ENCODE measurements around the gene ACLY.

The ACLY gene

DNA sequence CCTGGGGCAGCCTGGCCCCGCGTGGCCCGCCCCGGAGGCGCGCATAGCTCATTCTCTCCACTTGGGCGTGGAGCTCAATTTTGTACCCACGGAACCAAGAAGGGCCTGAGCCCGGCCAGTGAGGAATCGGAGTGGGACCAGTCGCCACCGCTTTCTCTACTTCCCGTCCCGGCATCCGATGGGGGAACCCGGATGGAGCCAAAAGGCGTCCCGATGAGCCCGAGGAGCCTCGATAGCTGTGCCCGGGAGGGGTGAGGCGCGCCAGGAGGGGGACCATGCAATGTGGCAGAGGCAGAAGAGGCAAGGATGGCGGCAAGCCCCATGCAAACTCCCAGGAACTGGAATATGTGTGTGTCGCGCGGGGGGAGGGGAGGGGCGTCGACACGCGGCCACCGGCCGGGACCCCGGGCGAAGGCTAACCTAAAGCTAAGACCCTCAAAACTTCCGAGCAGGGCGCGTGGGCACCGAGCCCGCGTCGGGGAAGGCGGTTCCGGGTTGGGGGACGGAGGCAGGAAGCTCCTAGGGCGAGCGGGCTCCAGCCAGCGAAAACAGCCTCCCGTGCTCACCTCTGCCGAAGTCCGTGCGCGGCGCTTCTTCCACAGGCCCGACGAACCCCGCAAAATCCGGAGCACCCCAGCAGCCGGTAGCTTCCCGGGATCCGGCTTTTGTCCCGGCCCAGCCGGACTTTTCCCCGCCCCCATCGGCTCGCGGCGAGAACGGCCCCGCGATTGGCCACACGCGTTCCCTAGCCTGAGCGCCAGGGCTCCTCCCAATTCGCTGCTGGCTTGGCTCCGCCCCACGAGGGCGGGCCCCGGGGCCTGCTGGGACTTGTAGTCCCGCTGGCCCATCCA, at the start of gene ACLY:
TSS of gene ACLY (minus strand) at position 638 of the 851 bp plus-strand sequence. CDS start 5,078 bp downstream, outside the sequence.
- in situ Hi-C loops (cut with MboI; ENCODE audit: low pct_unique_long_range_greater_than_20kb, low sequenced_read_pairs): no loop called here
- peak; percentile 98 for DNase-seq

DNA sequence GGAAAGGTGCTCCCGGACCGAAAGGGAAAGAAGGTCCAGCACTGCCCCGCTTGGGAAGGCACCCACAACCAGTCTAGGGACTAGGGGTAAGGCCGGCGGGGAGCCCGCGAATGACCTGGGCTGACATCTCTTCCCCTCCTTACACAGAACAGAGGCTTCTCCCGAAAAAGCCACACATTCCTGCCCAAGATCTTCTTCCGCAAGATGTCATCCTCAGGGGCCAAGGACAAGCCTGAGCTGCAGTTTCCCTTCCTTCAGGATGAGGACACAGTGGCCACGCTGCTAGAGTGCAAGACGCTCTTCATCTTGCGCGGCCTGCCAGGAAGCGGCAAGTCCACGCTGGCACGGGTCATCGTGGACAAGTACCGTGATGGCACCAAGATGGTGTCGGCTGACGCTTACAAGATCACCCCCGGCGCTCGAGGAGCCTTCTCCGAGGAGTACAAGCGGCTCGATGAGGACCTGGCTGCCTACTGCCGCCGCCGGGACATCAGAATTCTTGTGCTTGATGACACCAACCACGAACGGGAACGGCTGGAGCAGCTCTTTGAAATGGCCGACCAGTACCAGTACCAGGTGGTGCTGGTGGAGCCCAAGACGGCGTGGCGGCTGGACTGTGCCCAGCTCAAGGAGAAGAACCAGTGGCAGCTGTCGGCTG, 49.3 kb upstream of the ACLY start:
- no peak for DNase-seq
- in situ Hi-C loops (cut with MboI; ENCODE audit: low pct_unique_long_range_greater_than_20kb, low sequenced_read_pairs): no loop called here

DNA sequence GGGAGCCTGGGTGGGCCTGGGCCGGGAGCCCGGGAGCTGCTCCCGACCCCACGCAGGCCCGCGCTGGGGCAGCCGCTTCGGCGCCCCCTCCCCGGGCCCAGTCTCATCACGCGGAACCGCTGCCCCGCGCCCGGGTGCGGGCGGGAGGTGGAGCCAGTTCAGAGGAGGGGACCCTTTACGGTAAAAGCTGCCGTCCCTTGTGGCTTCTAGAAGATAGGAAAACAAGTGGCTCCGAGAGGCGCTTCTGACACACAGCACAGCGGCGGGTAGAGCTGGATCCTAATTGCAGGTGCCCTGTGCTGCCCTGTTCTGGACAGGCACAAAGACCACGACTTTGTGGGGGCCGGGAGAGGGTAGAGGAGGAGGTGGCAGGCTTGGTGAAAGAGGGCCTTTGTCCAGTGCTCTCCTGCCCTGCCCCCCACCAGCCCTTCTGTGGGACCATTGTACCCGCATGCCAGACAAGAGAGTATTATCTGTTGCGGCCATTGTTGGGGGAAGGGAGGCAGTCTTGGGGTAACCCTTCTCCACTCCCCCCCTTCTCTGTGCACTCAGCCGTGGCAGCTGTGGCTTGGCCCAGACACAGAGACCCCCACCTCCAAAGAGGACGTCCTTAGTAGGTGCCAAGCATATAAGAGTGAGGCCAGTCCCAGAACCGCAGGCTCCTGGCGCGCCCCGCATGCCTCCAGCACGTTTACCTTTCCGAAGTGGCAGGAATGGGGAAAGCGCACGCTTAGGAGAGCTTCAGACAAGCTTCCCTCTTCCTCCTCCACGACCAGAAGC, 48.6 kb upstream of the ACLY start:
- in situ Hi-C loops (cut with MboI; ENCODE audit: low pct_unique_long_range_greater_than_20kb, low sequenced_read_pairs): no loop called here
- no peak for DNase-seq

DNA sequence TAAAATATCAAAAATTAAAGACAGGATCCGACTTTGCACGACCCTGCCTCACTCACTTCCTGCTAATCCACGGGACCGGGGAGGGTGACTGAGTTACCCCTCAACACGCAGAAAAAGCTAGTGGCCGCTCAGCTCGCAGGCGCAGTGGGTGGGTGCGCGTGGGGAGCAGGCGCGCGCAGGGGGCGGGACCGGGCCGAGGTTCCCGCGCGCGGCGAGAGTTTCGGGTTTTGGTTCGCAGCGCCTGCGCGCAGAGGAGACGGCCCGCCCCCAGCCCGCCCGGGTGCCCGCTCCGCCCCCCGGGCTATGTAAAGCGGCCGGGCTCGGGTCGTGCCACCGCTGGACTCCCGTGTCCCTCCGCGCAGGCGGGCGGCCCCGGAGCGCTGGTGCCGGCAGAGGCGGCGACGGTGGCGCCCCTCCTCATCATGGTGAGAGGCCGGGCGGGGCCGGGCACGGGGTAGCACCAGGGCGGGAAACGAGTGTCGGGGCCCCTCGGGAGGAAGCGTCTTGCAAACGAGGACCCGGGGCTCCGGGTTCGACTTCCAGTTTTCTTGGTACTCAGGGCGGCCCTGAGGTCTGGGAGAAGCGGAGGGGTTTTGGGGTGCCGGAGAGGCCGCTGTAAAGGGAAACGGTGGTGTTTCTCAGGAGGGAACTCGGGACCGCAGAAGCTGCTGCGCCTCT, 47.9 kb upstream of the ACLY start, which contains the start of gene CNP:
TSS of gene CNP (plus strand) at position 333 of the 678 bp plus-strand sequence. CDS start at position 423, 90 bp downstream.
- in situ Hi-C loops (cut with MboI; ENCODE audit: low pct_unique_long_range_greater_than_20kb, low sequenced_read_pairs): no loop called here
- DNase-seq: peak; percentile 86

DNA sequence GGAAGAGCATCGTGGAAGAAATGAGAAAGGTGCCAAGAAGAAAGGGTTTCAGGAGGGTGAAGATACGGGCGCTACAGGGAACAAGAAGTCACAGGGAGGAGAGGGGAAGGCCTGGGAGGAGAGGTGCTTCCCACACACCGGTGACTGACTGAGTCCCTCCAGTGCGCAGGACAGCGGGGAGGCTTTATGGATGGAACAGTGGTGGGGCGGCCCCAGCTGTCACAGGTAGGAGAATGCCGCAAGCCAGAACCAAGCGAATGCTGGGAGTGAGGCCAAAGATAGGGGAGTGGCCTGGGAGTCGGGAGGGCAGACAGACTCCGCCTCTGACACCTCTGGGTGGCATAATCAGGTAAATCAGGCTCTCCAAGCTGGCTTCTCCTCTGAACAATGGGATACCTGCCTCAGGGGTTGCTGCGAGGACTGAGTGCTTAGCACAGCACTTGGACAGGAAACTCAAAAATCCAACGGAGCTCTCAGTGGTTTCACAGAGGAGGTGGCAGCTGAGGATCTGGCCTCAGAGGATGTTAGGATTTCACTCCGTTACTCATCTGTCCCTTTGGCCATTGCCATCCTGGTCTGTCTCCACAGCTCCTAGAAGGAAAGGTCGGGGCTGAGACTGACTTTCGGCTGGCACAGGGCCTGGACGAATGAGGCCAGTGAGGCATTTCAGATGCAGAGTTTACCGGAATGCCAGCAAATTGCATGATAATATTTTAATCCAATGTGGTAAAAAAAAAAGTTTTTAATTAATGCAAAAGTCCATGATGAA, 47.1 kb upstream of the ACLY start:
- in situ Hi-C loops (cut with MboI; ENCODE audit: low pct_unique_long_range_greater_than_20kb, low sequenced_read_pairs): no loop called here
- DNase-seq: peak; percentile 24

DNA sequence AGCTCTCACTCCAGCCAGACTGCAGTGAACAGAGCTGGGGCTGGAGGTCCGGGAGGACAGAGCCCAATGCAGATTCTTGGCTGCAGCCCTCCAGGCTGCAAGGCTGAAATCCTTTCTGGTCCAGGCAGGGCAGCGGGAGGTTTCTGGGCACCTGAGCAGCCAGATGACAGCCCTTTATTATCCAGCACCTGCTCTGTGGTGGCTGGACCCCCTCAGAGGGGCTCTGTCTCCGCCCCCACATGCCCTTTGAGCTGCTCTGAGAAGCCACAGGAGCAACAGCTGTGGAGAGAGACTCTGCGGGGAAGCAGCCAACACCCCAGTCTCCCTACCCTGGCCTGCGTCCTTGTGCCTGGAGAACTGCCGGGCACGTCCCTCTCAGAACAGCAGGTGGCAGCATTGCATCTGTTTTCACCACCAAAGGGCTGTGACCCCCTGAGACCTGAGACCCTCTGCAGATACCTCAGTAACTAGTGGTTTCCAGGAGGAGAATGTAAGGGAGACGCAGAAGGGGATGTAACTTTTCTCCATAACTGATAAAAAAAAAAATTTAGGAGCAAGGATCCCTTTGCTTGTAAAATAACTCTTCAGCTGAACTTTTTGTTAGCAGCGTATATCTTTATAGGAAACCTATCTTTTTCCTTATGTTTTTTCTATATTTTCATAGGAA, 44.1 kb upstream of the ACLY start:
- in situ Hi-C loops (cut with MboI; ENCODE audit: low pct_unique_long_range_greater_than_20kb, low sequenced_read_pairs): no loop called here
- DNase-seq: peak; percentile 79

DNA sequence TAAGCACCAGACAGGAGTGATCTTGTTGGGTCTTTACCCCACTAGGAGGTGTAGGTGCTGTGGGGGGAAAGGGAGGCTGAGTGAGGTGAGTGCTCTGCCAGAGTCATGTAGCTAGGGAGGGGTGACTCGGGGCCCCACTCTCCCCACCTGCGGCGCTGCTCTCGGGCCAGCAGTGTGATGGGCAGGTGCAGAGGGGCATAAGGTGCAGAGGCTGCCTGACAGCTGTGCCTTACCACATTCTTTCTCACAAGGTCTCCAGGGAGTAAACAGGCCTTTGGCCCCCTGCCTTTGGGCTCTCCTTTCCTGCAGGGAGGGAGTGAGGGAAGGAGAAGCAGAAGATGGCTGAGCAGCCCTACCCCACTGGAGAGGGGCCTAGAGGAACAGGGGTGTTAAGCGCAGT, 43.4 kb upstream of the ACLY start:
- in situ Hi-C loops (cut with MboI; ENCODE audit: low pct_unique_long_range_greater_than_20kb, low sequenced_read_pairs): no loop called here
- no peak for DNase-seq

DNA sequence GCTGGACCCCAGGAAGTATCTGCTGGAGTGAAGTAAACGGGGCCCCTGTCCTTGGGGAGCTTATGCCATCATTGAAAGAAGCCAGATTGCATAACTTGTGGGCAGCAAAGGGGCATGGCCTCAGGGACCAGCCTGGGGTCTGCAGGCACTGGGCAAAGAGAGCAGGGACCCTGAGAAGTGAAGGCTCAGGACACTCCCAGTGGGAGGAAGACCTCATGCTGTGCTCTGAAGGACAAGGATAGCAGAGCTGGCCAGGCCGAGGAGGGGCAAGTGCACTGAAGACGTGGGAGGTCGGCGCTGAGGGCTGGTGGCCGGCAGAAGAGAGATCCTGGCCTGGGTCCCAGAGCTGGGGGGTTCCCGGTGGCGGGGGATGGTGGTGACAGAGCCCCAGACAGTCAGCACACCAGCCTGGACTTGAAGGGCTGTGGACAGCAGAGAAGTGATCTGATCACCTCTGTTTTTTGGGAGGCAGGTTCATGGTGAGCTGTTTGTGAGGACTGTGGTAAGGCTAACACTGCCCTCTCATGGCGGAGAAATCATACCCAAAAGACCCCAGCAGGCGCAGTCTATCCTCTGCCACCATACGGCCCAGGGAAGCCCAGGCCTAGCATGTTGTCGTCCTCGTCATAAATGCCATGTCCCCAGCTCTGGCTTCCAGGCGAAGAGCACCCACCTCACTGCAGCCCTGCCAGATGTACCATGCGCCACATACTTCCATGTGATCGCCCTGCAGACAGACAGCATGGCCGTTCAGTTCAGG, 40.8 kb upstream of the ACLY start:
- in situ Hi-C loops (cut with MboI; ENCODE audit: low pct_unique_long_range_greater_than_20kb, low sequenced_read_pairs): no loop called here
- peak; percentile 91 for DNase-seq

DNA sequence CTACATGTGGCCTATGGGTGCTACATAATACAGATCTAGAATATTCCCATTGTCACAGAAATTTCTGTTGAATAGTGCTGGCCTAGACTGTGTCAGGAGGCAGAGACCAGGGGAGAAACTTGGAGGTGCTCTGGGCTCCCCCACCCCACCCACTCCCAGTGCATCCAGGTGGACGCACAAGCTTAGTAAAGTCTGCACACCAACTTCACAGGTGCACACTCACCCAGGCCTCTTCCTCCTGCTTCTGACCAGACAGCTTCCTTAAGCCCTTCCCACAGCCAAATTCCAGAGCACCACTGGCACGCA, 40.2 kb upstream of the ACLY start:
- no peak for DNase-seq
- in situ Hi-C loops (cut with MboI; ENCODE audit: low pct_unique_long_range_greater_than_20kb, low sequenced_read_pairs): no loop called here

DNA sequence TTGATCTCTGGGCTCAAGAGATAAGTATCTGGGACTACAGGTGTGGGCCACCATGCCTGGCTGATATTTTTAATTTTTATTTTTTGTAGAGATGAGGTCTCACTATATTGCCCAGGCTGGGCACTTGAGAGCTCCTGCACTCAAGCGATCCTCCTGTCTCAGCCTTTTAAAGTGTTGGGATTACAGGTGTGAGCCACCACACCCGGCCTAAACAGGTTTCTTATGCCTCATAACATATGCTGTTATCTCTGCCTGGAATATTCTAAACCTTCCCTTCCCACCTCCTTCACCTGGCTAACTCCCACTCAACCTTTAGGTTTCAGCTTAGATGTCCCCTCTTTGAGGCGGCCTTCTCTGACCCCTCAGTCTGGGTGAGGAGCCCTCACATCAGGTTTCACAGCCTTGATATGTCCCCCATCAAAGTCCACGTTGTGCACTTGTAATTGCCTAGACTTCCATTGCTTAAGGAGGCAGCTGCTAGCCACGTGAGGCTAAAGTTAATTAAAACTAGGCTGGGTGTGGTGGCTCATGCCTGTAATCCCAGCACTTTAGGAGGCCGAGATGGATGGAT, 39.2 kb upstream of the ACLY start:
- in situ Hi-C loops (cut with MboI; ENCODE audit: low pct_unique_long_range_greater_than_20kb, low sequenced_read_pairs): no loop called here
- no peak for DNase-seq

DNA sequence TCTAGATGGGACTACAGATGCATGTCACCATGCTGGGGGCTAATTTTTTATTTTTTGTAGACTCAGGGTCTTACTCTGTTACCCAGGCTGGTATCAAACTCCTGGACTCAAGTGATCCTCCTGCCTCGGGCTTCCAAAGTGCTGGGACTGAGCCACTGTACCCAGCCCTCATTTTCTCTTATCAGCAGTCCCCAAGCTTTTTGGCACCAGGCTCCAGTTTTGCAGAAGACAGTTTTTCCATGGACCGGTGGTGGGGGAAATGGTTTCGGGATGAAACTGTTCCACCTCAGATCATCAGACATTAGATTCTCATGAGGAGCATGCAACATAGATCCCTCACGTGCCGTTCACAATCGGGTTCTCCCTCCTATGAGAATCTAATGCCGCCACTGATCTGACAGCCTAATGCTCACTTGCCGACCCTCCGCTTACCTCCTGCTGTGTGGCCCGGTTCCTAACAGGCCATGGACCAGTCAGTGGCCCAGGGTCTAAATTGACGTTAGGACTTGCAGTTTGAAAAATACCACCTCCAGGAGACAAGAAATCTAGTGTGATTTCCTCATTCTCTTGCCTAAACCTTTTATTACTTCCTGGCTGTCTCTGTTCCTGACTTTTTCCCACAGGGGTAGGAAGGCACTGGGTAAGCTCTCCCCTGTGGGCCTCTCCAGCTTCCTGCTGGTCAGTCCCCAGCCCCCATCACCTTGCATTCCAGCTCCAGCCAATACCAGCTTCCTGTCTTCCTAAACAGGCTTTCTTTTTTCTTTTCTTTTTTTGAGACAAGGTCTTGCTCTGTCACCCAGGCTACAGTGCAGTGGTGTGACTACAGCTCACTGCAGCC, 38.5 kb upstream of the ACLY start:
- in situ Hi-C loops (cut with MboI; ENCODE audit: low pct_unique_long_range_greater_than_20kb, low sequenced_read_pairs): no loop called here
- peak; percentile 54 for DNase-seq

DNA sequence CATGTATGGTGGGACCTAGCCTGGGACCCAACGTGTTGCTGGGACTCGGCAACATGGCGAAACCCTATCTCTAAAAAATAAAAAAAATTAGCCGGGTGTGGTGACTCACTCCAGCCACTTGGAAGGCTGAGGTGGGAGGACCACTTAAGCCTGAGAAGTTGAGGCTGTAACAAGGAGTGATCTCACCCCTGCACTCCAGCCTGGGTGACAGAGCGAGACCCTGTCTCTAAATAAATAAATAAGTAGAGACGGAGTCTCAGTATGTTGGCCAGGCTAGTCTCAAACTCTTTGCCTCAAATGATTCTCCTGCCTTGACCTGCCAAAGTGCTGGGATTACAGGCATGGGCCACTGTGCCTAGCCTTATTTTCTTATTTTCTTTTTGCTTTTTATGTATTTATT, 37.8 kb upstream of the ACLY start:
- in situ Hi-C loops (cut with MboI; ENCODE audit: low pct_unique_long_range_greater_than_20kb, low sequenced_read_pairs): no loop called here
- no peak for DNase-seq

DNA sequence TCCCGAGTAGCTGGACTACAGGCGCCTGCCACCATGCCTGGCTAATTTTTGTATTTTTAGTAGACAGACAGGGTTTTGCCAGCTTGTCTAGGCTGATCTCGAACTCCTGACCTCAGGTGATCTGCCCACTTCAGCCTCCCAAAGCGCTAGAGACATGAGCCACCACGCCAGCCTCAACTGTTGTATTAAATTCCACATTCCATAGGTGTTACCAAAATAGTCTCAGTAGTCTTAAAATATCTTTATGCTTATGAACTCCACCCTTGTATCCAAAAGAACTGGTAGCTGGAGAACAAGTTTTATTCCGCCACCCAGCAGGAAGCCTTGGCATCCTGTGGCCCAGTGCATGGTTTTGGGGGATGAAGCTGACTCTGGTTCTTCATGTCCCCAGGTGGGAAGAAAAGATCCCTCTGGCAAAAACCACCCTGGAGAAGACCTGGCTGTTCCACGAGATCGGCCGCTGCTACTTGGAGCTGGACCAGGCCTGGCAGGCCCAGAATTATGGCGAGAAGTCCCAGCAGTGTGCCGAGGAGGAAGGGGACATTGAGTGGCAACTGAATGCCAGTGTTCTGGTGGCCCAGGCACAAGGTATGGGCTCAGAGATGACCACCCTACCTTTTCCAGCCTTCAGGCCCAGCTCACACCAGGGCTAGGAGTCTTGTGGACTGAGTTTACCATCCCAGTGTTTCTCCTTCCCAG, 30.2 kb upstream of the ACLY start:
- in situ Hi-C loops (cut with MboI; ENCODE audit: low pct_unique_long_range_greater_than_20kb, low sequenced_read_pairs): no loop called here
- no peak for DNase-seq

DNA sequence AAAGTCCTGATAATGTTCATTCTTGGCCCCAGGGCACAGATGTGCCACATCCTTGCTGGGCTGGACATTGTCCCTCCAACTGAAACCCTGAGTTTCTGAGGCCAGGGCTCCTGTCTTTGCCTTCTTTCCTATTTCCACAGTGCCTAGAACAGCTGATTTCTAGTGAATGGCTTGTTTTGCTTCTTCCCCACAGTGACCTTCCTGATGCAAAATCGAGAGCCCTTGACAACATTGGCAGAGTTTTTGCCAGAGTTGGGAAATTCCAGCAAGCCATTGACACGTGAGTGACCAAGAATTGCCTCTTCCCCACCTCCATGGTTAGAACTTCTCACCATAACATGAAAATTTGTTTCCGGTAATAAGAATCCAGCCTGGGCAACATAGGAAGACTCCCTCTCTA, 26.2 kb upstream of the ACLY start:
- no peak for DNase-seq
- in situ Hi-C loops (cut with MboI; ENCODE audit: low pct_unique_long_range_greater_than_20kb, low sequenced_read_pairs): no loop called here

DNA sequence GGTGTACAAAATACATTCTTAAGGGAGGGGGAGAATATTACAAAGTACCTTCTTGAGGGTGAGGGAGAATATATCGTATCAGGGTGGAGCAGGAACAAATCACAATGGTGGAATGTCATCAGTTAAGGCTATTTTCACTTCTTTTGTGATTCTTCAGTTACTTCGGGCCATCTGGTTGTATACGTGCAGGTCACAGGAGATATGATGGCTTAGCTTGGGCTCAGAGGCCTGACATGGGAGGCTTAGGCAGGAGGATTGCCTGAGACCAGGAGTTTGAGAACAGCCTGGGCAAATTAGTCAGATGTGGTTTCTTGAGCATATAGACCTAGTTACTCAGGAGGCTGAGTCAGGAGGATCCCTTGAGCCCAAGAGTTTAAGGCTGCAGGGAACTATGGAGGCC, 24.7 kb upstream of the ACLY start:
- DNase-seq: no peak
- in situ Hi-C loops (cut with MboI; ENCODE audit: low pct_unique_long_range_greater_than_20kb, low sequenced_read_pairs): no loop called here

Measured in KBM-7 (cell line).